Thoracic aorta (tissue), 2 donors: ENCODE data around the gene ECE1. TPM values are rescaled to one million over a fixed set of nuclear protein-coding genes. Genes with fewer than 3 reads are reported as not detected.

ENCODE experiments used
- ATAC-seq: fragments of 150-250 bp; one replicate; pipeline ENCODE4 v1.8.0; 2017; ENCODE audit warnings: low read depth; ENCODE audit not compliant: insufficient number of reproducible peaks, low FRiP score
- DNase-seq: peaks from one replicate; pipeline ENCODE4 v3.0.0-alpha.2; 2020; ENCODE audit warnings: low spot score
- H3K27ac ChIP-seq, 2 donors: fragments of 200-600 bp; sonication (generic); 1 replicate in 1 of 2; 2 replicates in 1 of 2; pipeline ENCODE4 v1.5.1; 2016; ENCODE audit warnings: mild to moderate bottlenecking in 2 of 2, moderate library complexity in 2 of 2
- H3K27me3 ChIP-seq: fragments of 200-600 bp; sonication (generic); replicated peaks from 2 replicates; pipeline ENCODE4 v1.6.0; 2016; ENCODE audit warnings: mild to moderate bottlenecking; ENCODE audit not compliant: insufficient read depth
- H3K36me3 ChIP-seq: fragments of 200-600 bp; sonication (generic); one replicate; pipeline ENCODE4 v1.5.1; 2016
- H3K4me1 ChIP-seq, 2 donors: fragments of 200-600 bp; sonication (generic); 1 replicate in 1 of 2; 2 replicates in 1 of 2; pipeline versions ENCODE4 v1.5.1 to v1.6.0; 2016; ENCODE audit warnings: low read depth in 2 of 2, mild to moderate bottlenecking in 1 of 2; ENCODE audit not compliant: control insufficient read depth in 1 of 2
- H3K4me3 ChIP-seq: fragments of 200-600 bp; sonication (generic); 2 replicates; pipeline ENCODE4 v1.5.1; 2016; ENCODE audit warnings: mild to moderate bottlenecking
- H3K9me3 ChIP-seq: fragments of 200-600 bp; sonication (generic); 2 replicates; pipeline ENCODE4 v1.5.1; 2016
- CTCF ChIP-seq: fragments of 200-600 bp; sonication (generic); IDR thresholded peaks from one replicate; pipeline ENCODE4 v1.5.1; 2019; ENCODE audit warnings: antibody characterized with exemption
- total RNA-seq, 2 donors: library from RNA; depleted of rRNA; stranded (reverse); fragments of >200 nt; gene quantifications; one replicate each; pipeline versions ENCODE4 v1.1.0 to v1.2.3, GENCODE V29; 2016

The ECE1 gene
- total RNA-seq, 2 donors from 2014 or later = 103 to 124 TPM

- Histone ChIP-seq H3K4me1 (peaks cover 38 to 96% of the 10 kb centered on the region in 2 donors), H3K36me3 (peaks cover 16% of the 10 kb centered on the region), H3K27ac (peak overlapping the region; percentile 54 to 99), H3K27me3 (no peaks in the 10 kb centered on the region), H3K9me3 (no peaks in the 10 kb centered on the region), H3K4me3 (no peak overlapping the region)
- DNase-seq (no peak), ATAC-seq (no peak)
- no peak for TF ChIP-seq CTCF
These were observed 24.6 kb downstream of the ECE1 start for GRCh38 chr1:21265644-21266043.

GRCh38 chr1:21264898-21265297, 25.4 kb downstream of the ECE1 start:
- no peak for DNase-seq
- H3K4me1 ChIP-seq = peaks cover 38 to 96% of the 10 kb centered on the region in 2 donors
- no peak for ATAC-seq

GRCh38 chr1:21263653-21264225, 26.5 kb downstream of the ECE1 start:
- peaks cover 34 to 89% of the 10 kb centered on the region in 2 donors for H3K4me1 ChIP-seq
- DNase-seq (no peak), ATAC-seq (no peak)
- no peaks in the 10 kb centered on the region for H3K27me3 ChIP-seq
- H3K4me3 ChIP-seq = no peak overlapping the region
- H3K9me3 ChIP-seq = no peaks in the 10 kb centered on the region
- H3K27ac ChIP-seq = peak overlapping the region; percentile 88 to 99
- TF ChIP-seq CTCF = no peak
- peaks cover 10% of the 10 kb centered on the region for H3K36me3 ChIP-seq

More at GRCh38 chr1:21264898-21265297, 25.4 kb downstream of the ECE1 start:
- TF ChIP-seq CTCF = no peak
- Histone ChIP-seq H3K4me3 (no peak overlapping the region), H3K27me3 (no peaks in the 10 kb centered on the region), H3K36me3 (peaks cover 10% of the 10 kb centered on the region), H3K27ac (peak overlapping the region; percentile 54 to 99), H3K9me3 (no peaks in the 10 kb centered on the region)

- Histone ChIP-seq H3K9me3 (no peaks in the 10 kb centered on the region), H3K27ac (peak overlapping the region; percentile 88 to 99), H3K4me3 (no peak overlapping the region), H3K27me3 (no peaks in the 10 kb centered on the region), H3K36me3 (peaks cover 14% of the 10 kb centered on the region), H3K4me1 (peaks cover 32 to 82% of the 10 kb centered on the region in 2 donors)
- no peak for TF ChIP-seq CTCF
- ATAC-seq (no peak), DNase-seq (no peak)
These were observed 27.2 kb downstream of the ECE1 start for GRCh38 chr1:21263052-21263429.

GRCh38 chr1:21262293-21263051, 27.8 kb downstream of the ECE1 start:
- Histone ChIP-seq H3K9me3 (no peaks in the 10 kb centered on the region), H3K27ac (peak overlapping the region; percentile 88 to 99), H3K4me3 (peak overlapping the region; percentile 24), H3K36me3 (peaks cover 15% of the 10 kb centered on the region), H3K27me3 (no peaks in the 10 kb centered on the region), H3K4me1 (peaks cover 32 to 76% of the 10 kb centered on the region in 2 donors)
- ATAC-seq = peak; percentile 69
- peak; percentile 69 for DNase-seq
- TF ChIP-seq CTCF = no peak
